K562 (cell line): ENCODE results near the gene DNAAF1. TPM values are rescaled to one million over a fixed set of nuclear protein-coding genes. Genes with fewer than 3 reads are reported as not detected.

ENCODE experiments used
- ATAC-seq: fragments of 200-7000 bp; cut with Tn5 transposase; 3 replicates; pipeline ENCODE4 v1.9.1; 2020; ENCODE audit warnings: moderate library complexity
- Bru-seq: library from RNA; stranded (reverse); fragments of 400-500 nt; gene quantifications from one replicate; lab custom pipeline; 2021; lab: Mats Ljungman, UMichigan
- BruChase-seq, 2 experiments: library from RNA; stranded (reverse); fragments of 400-500 nt; gene quantifications; one replicate each; lab custom pipeline; 2021; lab: Mats Ljungman, UMichigan
- BruUV-seq: library from RNA; stranded (reverse); fragments of 400-500 nt; replicated peaks from 2 replicates; lab custom pipeline; 2021; lab: Mats Ljungman, UMichigan
- CTCF ChIA-PET: fragments of 300-600 bp; formaldehyde crosslinking; extraction: SDS; loops from one replicate; lab custom pipeline; 2021; ENCODE audit warnings: low intra/inter-chr PET ratio; lab: Yijun Ruan, JAX
- POLR2A ChIA-PET: fragments of 300-600, 350-650 bp; sonication (Branson Sonifier 250); formaldehyde crosslinking; extraction: SDS; loops from one replicate; lab custom pipeline; 2021; ENCODE audit warnings: antibody characterized with exemption, inconsistent platforms; lab: Yijun Ruan, JAX
- DNase-seq, 4 experiments: peaks; one replicate each; pipeline versions ENCODE4 v3.0.0 to v3.0.0-alpha.2; 2011 to 2018; ENCODE audit warnings: low spot score in 3 of 4, mixed read lengths in 3 of 4; ENCODE audit errors: extremely low read depth in 1 of 4
- FAIRE-seq: peaks from 2 replicates; lab custom pipeline; 2011; peaks lifted over from hg19 to GRCh38; lab: Jason Lieb, UNC
- H2AFZ ChIP-seq: 2 replicates; pipeline ENCODE4 v1.6.0; 2011; ENCODE audit warnings: low read depth, low read length, control low read depth, inconsistent platforms
- H3K27ac ChIP-seq: fragments of 200-600 bp; 3 replicates; pipeline ENCODE4 v1.8.0; 2011; ENCODE audit warnings: low read depth, mild to moderate bottlenecking, control low read depth, inconsistent platforms, low read length, moderate library complexity, mixed read lengths; ENCODE audit errors: extremely low read depth
- H3K27me3 ChIP-seq, 2 experiments: fragments of 300-600 bp in 1 of 2; 2 replicates in 1 of 2; 3 replicates in 1 of 2; pipeline versions ENCODE4 v1.6.0 to v1.8.0; 2011; ENCODE audit warnings: inconsistent platforms in 2 of 2, low read length in 2 of 2, mild to moderate bottlenecking in 1 of 2, mixed read lengths in 1 of 2, moderate library complexity in 1 of 2; ENCODE audit not compliant: control insufficient read depth in 2 of 2, insufficient read depth in 2 of 2
- H3K36me3 ChIP-seq: fragments of 300-600 bp; 3 replicates; pipeline ENCODE4 v1.8.0; 2011; ENCODE audit warnings: mild to moderate bottlenecking, low read length, inconsistent platforms; ENCODE audit not compliant: control insufficient read depth, insufficient read depth
- H3K4me1 ChIP-seq, 2 experiments: fragments of 200-600 bp in 1 of 2; replicated peaks in 1 of 2; 2 replicates in 1 of 2; 3 replicates in 1 of 2; pipeline versions ENCODE4 v1.5.1 to v1.8.0; 2011; ENCODE audit warnings: inconsistent platforms in 2 of 2, low read length in 2 of 2, mild to moderate bottlenecking in 1 of 2, mixed read lengths in 1 of 2, moderate library complexity in 1 of 2; ENCODE audit not compliant: control insufficient read depth in 2 of 2, insufficient read depth in 2 of 2
- H3K4me2 ChIP-seq: 2 replicates; pipeline ENCODE4 v1.6.1; 2011; ENCODE audit warnings: low read length, control low read depth, inconsistent platforms, mixed read lengths; ENCODE audit not compliant: insufficient read depth
- H3K4me3 ChIP-seq: fragments of 200-600 bp; sonication (generic), shearing (Covaris generic); 2 replicates; pipeline ENCODE4 v1.5.1; 2016; ENCODE audit warnings: control low read depth, inconsistent platforms
- H3K79me2 ChIP-seq: fragments of 200-600 bp; 3 replicates; pipeline ENCODE4 v1.8.0; 2011; ENCODE audit warnings: low read length, inconsistent platforms; ENCODE audit not compliant: control insufficient read depth, insufficient read depth
- H3K9ac ChIP-seq, 2 experiments: 2 replicates each; pipeline versions ENCODE4 v1.6.0 to v1.6.1; 2011; ENCODE audit warnings: low read depth in 2 of 2, low read length in 2 of 2, control low read depth in 1 of 2, inconsistent platforms in 1 of 2, mild to moderate bottlenecking in 1 of 2, mixed read lengths in 1 of 2; ENCODE audit not compliant: insufficient read depth in 1 of 2
- H3K9me1 ChIP-seq: one replicate; pipeline ENCODE4 v1.6.0; 2011; ENCODE audit warnings: inconsistent platforms, mild to moderate bottlenecking, low read length, moderate library complexity; ENCODE audit not compliant: control insufficient read depth, insufficient read depth
- H3K9me3 ChIP-seq: replicated peaks from 2 replicates; pipeline ENCODE4 v1.5.1; 2011; ENCODE audit warnings: low read depth, low read length, inconsistent platforms; ENCODE audit not compliant: control insufficient read depth, insufficient read depth
- H4K20me1 ChIP-seq: replicated peaks from 2 replicates; pipeline ENCODE4 v1.6.1; 2011; ENCODE audit warnings: low read length, inconsistent platforms, mixed read lengths; ENCODE audit not compliant: control insufficient read depth, insufficient read depth
- ATF1 ChIP-seq, 2 experiments: fragments of 450-650 bp in 1 of 2; IDR thresholded peaks; 2 replicates each; pipeline ENCODE4 v1.6.1; 2016; ENCODE audit warnings: missing compliant biosample characterization in 1 of 2, missing genetic modification characterization in 1 of 2
- L3MBTL2 ChIP-seq: fragments of 450-650 bp; IDR thresholded peaks from 2 replicates; pipeline ENCODE4 v1.6.1; 2016; ENCODE audit warnings: mild to moderate bottlenecking, moderate library complexity
- MITF ChIP-seq: IDR thresholded peaks from 2 replicates; pipeline ENCODE4 v1.6.1; 2014; ENCODE audit warnings: antibody characterized with exemption
- MNT ChIP-seq, 2 experiments: fragments of 450-650 bp; conservative IDR thresholded peaks; 2 replicates each; pipeline ENCODE4 v1.6.1; 2017; ENCODE audit warnings: mild to moderate bottlenecking in 2 of 2, moderate library complexity in 2 of 2
- SP1 ChIP-seq: sonication (generic); formaldehyde crosslinking; IDR thresholded peaks from 2 replicates; pipeline ENCODE4 v1.8.1; 2022; ENCODE audit warnings: mild to moderate bottlenecking, missing genetic modification reagents
- SRF ChIP-seq, 2 experiments: fragments of 250-450, 450-650 bp in 1 of 2; sonication (Bioruptor Pico) in 1 of 2; sonication (generic) in 1 of 2; formaldehyde crosslinking; IDR thresholded peaks; 2 replicates each; pipeline versions ENCODE4 v1.5.0 to v1.5.1; 2020 to 2022; ENCODE audit warnings: mild to moderate bottlenecking in 1 of 2, missing genetic modification reagents in 1 of 2
- VEZF1 ChIP-seq: fragments of 200-800 bp; sonication (Bioruptor generic); IDR thresholded peaks from 2 replicates; pipeline ENCODE4 v1.6.1; 2017; ENCODE audit warnings: missing genetic modification characterization, missing compliant biosample characterization
- ZNF23 ChIP-seq: fragments of 250-450 bp; sonication (Bioruptor Pico); IDR thresholded peaks from 2 replicates; pipeline ENCODE4 v1.4.0; 2020; ENCODE audit warnings: mild to moderate bottlenecking
- ZNF79 ChIP-seq: fragments of 250-450 bp; sonication (Bioruptor Pico); IDR thresholded peaks from 2 replicates; pipeline ENCODE4 v1.4.0; 2020; ENCODE audit warnings: low read depth, mild to moderate bottlenecking, moderate library complexity
- WGBS: fragments of 100-300 bp; shearing (Covaris generic); methylation state at CpG from one replicate; pipeline ENCODE4 v1.1.6; 2016; ENCODE audit warnings: low coverage, mixed read lengths; ENCODE audit not compliant: insufficient coverage; ENCODE audit errors: missing lambda C conversion rate; 5-methylcytosine and 5-hydroxymethylcytosine counted together
- in situ Hi-C: fragments of 300-500 bp; cut with MboI; formaldehyde crosslinking; loops from 4 replicates; pipeline ENCODE4 v1.15.0; 2018; ENCODE audit warnings: inconsistent platforms, mixed read lengths
- intact Hi-C: fragments of 100-400 bp; cut with micrococcal nuclease; formaldehyde crosslinking; loops from 2 replicates; pipeline ENCODE4 v1.14.2; 2022
- long read RNA-seq, 3 experiments: library from polyadenylated mRNA in 2 of 3; library from RNA in 1 of 3; unstranded in 2 of 3; stranded (forward) in 1 of 3; transcript quantifications; one replicate each; pipeline ENCODE4 v2.0.0, GENCODE V29; 2019 to 2022
- polyA minus RNA-seq, 3 experiments: library from RNA; depleted of rRNA, polyadenylated mRNA; stranded (reverse); fragments of >200 nt; gene quantifications; 2 replicates each; pipeline ENCODE4 v1.2.3, GENCODE V29; 2011
- polyA plus RNA-seq, 8 experiments: library from polyadenylated mRNA; depleted of rRNA in 4 of 8; stranded (reverse) in 5 of 8; unstranded in 3 of 8; fragments of >200 nt; fragmentation: Nextera tagmentation in 2 of 8; fragmentation: Illumina TruSeq in 1 of 8; extraction: Ambion mirVana in 2 of 8; extraction: Trizol in 1 of 8; gene quantifications; 2 replicates each; pipeline versions ENCODE4 v1.2.1 to v1.2.3, GENCODE V29; 2011 to 2014; ENCODE audit warnings: inconsistent platforms in 1 of 8, missing spikeins in 1 of 8
- total RNA-seq, 7 experiments: library from RNA; depleted of rRNA in 6 of 7; stranded (reverse); fragments of >200 nt in 6 of 7; fragmentation: Illumina TruSeq in 2 of 7; extraction: Trizol in 2 of 7; gene quantifications; 2 replicates each; pipeline versions ENCODE4 v1.2.1 to v1.2.3, GENCODE V29; 2011 to 2021; ENCODE audit warnings: low replicate concordance in 1 of 7

DNAAF1 gene
- not detected in 2 replicates for total RNA-seq (2011; cell fraction: chromatin; rRNA removed; ENCODE audit: low replicate concordance)
- not detected in 2 replicates for total RNA-seq (2011; cell fraction: nucleolus; rRNA removed)
- total RNA-seq (2011; cell fraction: nucleoplasm; rRNA removed), result not detected in 2 replicates
- total RNA-seq (2014; rRNA removed) (not detected in 2 replicates), total RNA-seq (2014; rRNA removed; fragmentation: Illumina TruSeq; extraction: Trizol) (not detected in 2 replicates), total RNA-seq (2015; rRNA removed; fragmentation: Illumina TruSeq; extraction: Trizol) (not detected in 2 replicates), total RNA-seq (2021) (not detected in 2 replicates), polyA plus RNA-seq (2011; rRNA removed) (not detected in 2 replicates), polyA plus RNA-seq (2014; fragmentation: Illumina TruSeq; extraction: Trizol) (not detected in 2 replicates), polyA plus RNA-seq (2014; fragmentation: Nextera tagmentation; extraction: Ambion mirVana) (not detected), polyA plus RNA-seq (2014; rRNA removed) (0.01 and 0.23 TPM in 2 replicates), polyA minus RNA-seq (2011; rRNA and poly(A)+ RNA removed) (not detected in 2 replicates), Bru-seq, nascent RNA (percentile 12 among the genes with signal in this experiment), BruChase-seq, experiment 1, labeled RNA remaining after a 2-hour chase (percentile 3 among the genes with signal in this experiment), BruChase-seq, experiment 2, labeled RNA remaining after a 6-hour chase (percentile 12 among the genes with signal in this experiment)
- 0.03 TPM in 1 of 2 replicates, not detected in the other for polyA plus RNA-seq (2011; cell fraction: cytosol; rRNA removed)
- polyA plus RNA-seq (2011; cell fraction: nucleus; rRNA removed), result 0.04 and 0.20 TPM in 2 replicates
- 0.14 and 0.18 TPM in 2 replicates for polyA plus RNA-seq (2012)
- polyA minus RNA-seq (2011; cell fraction: cytosol; rRNA and poly(A)+ RNA removed), result not detected in 2 replicates
- polyA minus RNA-seq (2011; cell fraction: nucleus; rRNA and poly(A)+ RNA removed), result not detected in 2 replicates
- long read RNA-seq, experiment 1, result 0 reads
- long read RNA-seq, experiment 2, result 0 reads
- long read RNA-seq, experiment 3, result 0 reads

GRCh38 chr16:84144859-84145639 is at the start of gene DNAAF1, which contains the start of gene HSDL1:
TSS of gene DNAAF1 (plus strand) at chr16:84145308. CDS start at chr16:84145441, 133 bp downstream.
TSS of gene HSDL1 (minus strand) at chr16:84145177. CDS start at chr16:84131321, 13,856 bp downstream.
- WGBS, result 0% methylated on average over 37 of the region's 89 CpGs
- in situ Hi-C loops, result no loop called here
- intact Hi-C loops, result loop anchor here (2.0 kb wide), 1 partner anchor 60 kb away; no protein-coding TSS in a partner anchor
- Histone ChIP-seq H3K4me3 (peak within 1 kb of the TSS; percentile 75), H4K20me1 (no peaks in the 10 kb centered on the region), H3K9me3 (no peaks in the 10 kb centered on the region), H3K4me1 (peaks cover 3 to 27% of the 10 kb centered on the region in 2 experiments; a peak in 4 of 5 replicates), H3K36me3 (no peaks in the 10 kb centered on the region), H3K27ac (peak within 1 kb of the TSS; percentile 61), H3K9me1 (no peaks in the 10 kb centered on the region), H3K27me3 (peaks cover 4 to 14% of the 10 kb centered on the region in 2 experiments; a peak in 3 of 5 replicates), H3K9ac (peak within 1 kb of the TSS; percentile 57 to 93), H3K4me2 (peak within 1 kb of the TSS; percentile 85), H3K79me2 (peaks cover 29% of the 10 kb centered on the region), H2AFZ (peak within 1 kb of the TSS; percentile 91)
- FAIRE-seq (no peak), ATAC-seq (peak; percentile 89), DNase-seq (peak; percentile 95 to 100 (median 100))
- BruUV-seq, result no TSS peak
- CTCF ChIA-PET, result interaction anchor here (0.6 to 1.6 kb wide), 2 partner anchors 31 to 57 kb away, joined by 3 read pairs; no protein-coding TSS in a partner anchor
- POLR2A ChIA-PET, result interaction anchor here (1.0 kb wide), 1 partner anchor 28 kb away, joined by 8 read pairs; the partner anchor contains the start of gene MBTPS1
- TF ChIP-seq VEZF1 (CRISPR knock-in tag) (peak; percentile 74), ATF1 (CRISPR knock-in tag; IDR thresholded peaks at IDR 0.05) (no peak), ATF1 (tag; IDR thresholded peaks at IDR 0.05) (peak; percentile 45), L3MBTL2 (peak; percentile 43; the same call in 1 of the 2 replicates), SRF (CRISPR knock-in tag; IDR thresholded peaks at IDR 0.05) (no peak), ZNF79 (CRISPR knock-in tag) (no peak), MNT (conservative IDR thresholded peaks at IDR 0.05) (peak in 1 of 2 experiments; percentile 86; a peak in 3 of 4 replicates), ZNF23 (CRISPR knock-in tag) (no peak), SP1 (0 out of 2 replicates have a peak, but pooled peaks have one; percentile 19), MITF (peak; percentile 84)
